ENCODE measurements around the gene INPP4B. TPM values are rescaled to one million over a fixed set of nuclear protein-coding genes. Genes with fewer than 3 reads are reported as not detected.

The INPP4B gene
- total RNA-seq, 1 experiment from 2014 or later: 0.07 TPM

DNA sequence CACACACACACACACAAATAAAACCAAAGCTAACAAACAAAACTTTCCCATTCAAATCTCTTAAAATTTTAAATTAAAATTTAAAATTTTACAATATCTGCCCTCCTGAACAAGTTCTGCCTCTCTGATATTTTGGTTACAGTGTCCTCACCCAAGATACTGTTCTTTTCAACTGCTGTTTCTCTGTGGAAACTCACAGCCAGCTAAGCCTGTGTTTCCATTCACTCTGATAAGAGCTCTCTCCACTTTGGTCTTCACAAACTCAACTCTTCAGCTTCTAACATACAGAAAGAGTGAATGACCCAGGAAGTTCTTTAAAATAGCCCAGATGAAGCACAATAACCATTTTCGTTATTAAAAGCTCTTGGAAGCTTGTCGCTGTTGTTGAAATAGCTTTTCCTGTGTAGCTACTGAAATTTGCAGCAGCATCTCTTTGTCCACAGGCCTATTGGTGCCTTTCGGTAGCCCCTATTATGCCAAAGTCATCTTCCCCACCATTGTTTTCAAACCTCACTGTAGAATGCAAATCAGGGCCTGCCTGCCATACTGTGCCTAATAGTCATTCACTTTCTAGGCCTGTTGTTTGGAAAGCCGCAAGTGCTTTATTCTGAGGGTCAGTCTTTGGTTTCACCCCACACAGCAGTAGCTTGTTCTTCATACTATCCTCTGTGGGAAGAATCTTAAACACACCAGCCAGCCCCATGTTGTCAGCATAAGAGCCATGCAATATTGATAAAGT, 19.4 kb downstream of the INPP4B start:
- Histone ChIP-seq H4K5ac (ENCODE audit: insufficient read length, low read depth, low read length) (no peak overlapping the region), H3T11ph (ENCODE audit: low read length) (no peak overlapping the region), H3K27me3 (ENCODE audit: insufficient read depth, low read length) (no peaks in the 10 kb centered on the region), H3K23ac (ENCODE audit: insufficient read length, low read depth, low read length) (no peak overlapping the region), H2BK12ac (ENCODE audit: insufficient read length, low read depth, low read length) (no peak overlapping the region), H3K18ac (ENCODE audit: insufficient read length, low read depth, low read length) (no peak overlapping the region), H3K4me1 (ENCODE audit: insufficient read depth, low read length) (no peaks in the 10 kb centered on the region), H3K9ac (ENCODE audit: extremely low read depth, insufficient read length, low read length) (no peak overlapping the region), H3K79me1 (ENCODE audit: insufficient read depth, low read depth, low read length, poor library complexity, severe bottlenecking) (no peaks in the 10 kb centered on the region), H4K20me1 (ENCODE audit: control insufficient read depth, insufficient read depth, insufficient read length) (no peaks in the 10 kb centered on the region), H2BK15ac (ENCODE audit: low read depth, low read length) (no peak overlapping the region), H3K27ac (ENCODE audit: insufficient read length, low read depth, low read length) (no peak overlapping the region), H3K4ac (ENCODE audit: low read depth, low read length) (no peak overlapping the region), H3K9me3 (ENCODE audit: control insufficient read depth, low read depth, low read length) (no peaks in the 10 kb centered on the region), H2AFZ (ENCODE audit: low read length) (no peak overlapping the region), H3K14ac (ENCODE audit: insufficient read depth, low read length) (no peak overlapping the region), H2AK5ac (ENCODE audit: insufficient read length, low read length) (no peak overlapping the region), H2BK5ac (ENCODE audit: insufficient read length, low read length) (no peak overlapping the region), H4K91ac (ENCODE audit: insufficient read length, low read depth, low read length) (no peak overlapping the region), H2BK120ac (ENCODE audit: low read depth, low read length, poor library complexity, severe bottlenecking) (no peak overlapping the region), H3K56ac (ENCODE audit: insufficient read length, low read depth, low read length) (no peak overlapping the region), H3K4me2 (ENCODE audit: insufficient read depth, insufficient read length, low read length) (no peak overlapping the region), H3K23me2 (ENCODE audit: insufficient read length, low read depth, low read length, poor library complexity, severe bottlenecking) (no peaks in the 10 kb centered on the region), H4K8ac (replicated peaks; ENCODE audit: insufficient read length, low read depth, low read length) (no peak overlapping the region), H3K79me2 (ENCODE audit: insufficient read depth, low read length) (no peaks in the 10 kb centered on the region), H2BK20ac (ENCODE audit: low read depth, low read length, poor library complexity, severe bottlenecking) (no peak overlapping the region)
- Mint-ChIP-seq H3K27ac (peak overlapping the region in 1 of 3 experiments; percentile 33; a peak in 1 of 7 replicates), H3K27me3 (ENCODE audit: low read depth) (no peaks in the 10 kb centered on the region), H3K9me3 (no peaks in the 10 kb centered on the region), H3K4me3 (no peak overlapping the region), H3K36me3 (ENCODE audit: insufficient read depth in 1 of 3, low read depth in 3 of 3) (no peaks in the 10 kb centered on the region), H3K4me1 (peaks cover 8 to 13% of the 10 kb centered on the region in 2 experiments)
- no peak for DNase-seq
- no CpG with 5 or more reads among the region's 4 CpGs for WGBS (ENCODE audit: extremely low coverage, insufficient read length, low lambda C conversion rate)
- TF ChIP-seq, protein P1, sequence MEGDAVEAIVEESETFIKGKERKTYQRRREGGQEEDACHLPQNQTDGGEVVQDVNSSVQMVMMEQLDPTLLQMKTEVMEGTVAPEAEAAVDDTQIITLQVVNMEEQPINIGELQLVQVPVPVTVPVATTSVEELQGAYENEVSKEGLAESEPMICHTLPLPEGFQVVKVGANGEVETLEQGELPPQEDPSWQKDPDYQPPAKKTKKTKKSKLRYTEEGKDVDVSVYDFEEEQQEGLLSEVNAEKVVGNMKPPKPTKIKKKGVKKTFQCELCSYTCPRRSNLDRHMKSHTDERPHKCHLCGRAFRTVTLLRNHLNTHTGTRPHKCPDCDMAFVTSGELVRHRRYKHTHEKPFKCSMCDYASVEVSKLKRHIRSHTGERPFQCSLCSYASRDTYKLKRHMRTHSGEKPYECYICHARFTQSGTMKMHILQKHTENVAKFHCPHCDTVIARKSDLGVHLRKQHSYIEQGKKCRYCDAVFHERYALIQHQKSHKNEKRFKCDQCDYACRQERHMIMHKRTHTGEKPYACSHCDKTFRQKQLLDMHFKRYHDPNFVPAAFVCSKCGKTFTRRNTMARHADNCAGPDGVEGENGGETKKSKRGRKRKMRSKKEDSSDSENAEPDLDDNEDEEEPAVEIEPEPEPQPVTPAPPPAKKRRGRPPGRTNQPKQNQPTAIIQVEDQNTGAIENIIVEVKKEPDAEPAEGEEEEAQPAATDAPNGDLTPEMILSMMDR (conservative IDR thresholded peaks at IDR 0.05): no peak

Measured in H9 (cell line).